BJ (cell line): ENCODE measurements around the gene GCKR. TPM values are rescaled to one million over a fixed set of nuclear protein-coding genes. Genes with fewer than 3 reads are reported as not detected.

Experiments
- CTCF ChIA-PET: fragments of 350-600 bp; formaldehyde crosslinking; extraction: SDS; loops from one replicate; lab custom pipeline; 2021; ENCODE audit warnings: antibody characterized with exemption, inconsistent platforms; lab: Yijun Ruan, JAX
- POLR2A ChIA-PET: fragments of 300-600 bp; sonication (Branson Sonifier 250); formaldehyde crosslinking; extraction: SDS; loops from one replicate; lab custom pipeline; 2021; ENCODE audit warnings: antibody characterized with exemption; lab: Charles Lee
- DNase-seq: peaks from one replicate; pipeline ENCODE4 v3.0.0-alpha.2; 2011; ENCODE audit warnings: low read depth
- H3K27me3 ChIP-seq: 2 replicates; pipeline ENCODE4 v1.6.0; 2011; ENCODE audit warnings: low read length; ENCODE audit not compliant: control insufficient read depth, insufficient read depth
- H3K36me3 ChIP-seq: 2 replicates; pipeline ENCODE4 v1.5.1; 2011; ENCODE audit warnings: low read length; ENCODE audit not compliant: control insufficient read depth, insufficient read depth
- H3K4me3 ChIP-seq: 2 replicates; pipeline ENCODE4 v1.5.1; 2011; ENCODE audit warnings: low read depth, mild to moderate bottlenecking, control low read depth, low read length
- CTCF ChIP-seq: IDR thresholded peaks from 2 replicates; pipeline ENCODE4 v1.5.1; 2011; ENCODE audit warnings: low read depth, mild to moderate bottlenecking, control low read depth, inconsistent platforms, low read length, moderate library complexity; ENCODE audit not compliant: insufficient read depth
- polyA plus RNA-seq: library from polyadenylated mRNA; depleted of rRNA; stranded (reverse); fragments of >200 nt; gene quantifications from 2 replicates; pipeline ENCODE4 v1.2.3, GENCODE V29; 2011; rRNA removed
- small RNA-seq: library from RNA; depleted of rRNA; stranded (forward); fragments of <200 nt; gene quantifications from one replicate; pipeline ENCODE3, GENCODE V24; 2012; ENCODE audit warnings: low replicate concordance, low read depth; ENCODE audit not compliant: insufficient read length

The GCKR gene
- polyA plus RNA-seq, 1 experiment = 0.47 TPM

GRCh38 chr2:27571681-27572080 lies 75.0 kb downstream of the GCKR start:
- no peak for TF ChIP-seq CTCF
- CTCF ChIA-PET = interaction anchor here (0.7 kb wide), 1 partner anchor 396 kb away, joined by 3 read pairs; no protein-coding TSS in a partner anchor
- Histone ChIP-seq H3K4me3 (no peak overlapping the region), H3K36me3 (no peaks in the 10 kb centered on the region), H3K27me3 (no peaks in the 10 kb centered on the region; the same call in 1 of the 2 replicates)
- DNase-seq = no peak
- POLR2A ChIA-PET = no interaction called here

DNA sequence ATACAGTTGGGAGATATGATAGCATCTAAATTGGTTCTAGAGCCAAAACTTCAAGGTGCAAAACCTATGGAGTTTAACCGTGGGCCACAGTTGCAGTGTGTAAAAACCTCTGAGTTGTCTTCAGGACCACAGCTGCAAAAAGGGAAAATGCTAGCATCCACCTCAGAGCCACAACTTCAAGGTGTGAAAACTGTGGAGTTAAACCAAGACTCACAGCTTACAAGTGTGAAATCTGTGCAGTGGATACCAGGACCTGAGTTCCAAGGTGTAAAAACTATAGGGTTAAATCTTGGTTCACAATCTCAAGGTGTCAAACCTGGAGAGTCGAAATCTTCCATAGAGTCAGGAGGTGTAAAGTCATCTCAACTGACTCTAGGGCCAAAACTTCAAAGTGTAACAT lies 75.8 kb downstream of the GCKR start:
- CTCF ChIA-PET = no interaction called here

DNA sequence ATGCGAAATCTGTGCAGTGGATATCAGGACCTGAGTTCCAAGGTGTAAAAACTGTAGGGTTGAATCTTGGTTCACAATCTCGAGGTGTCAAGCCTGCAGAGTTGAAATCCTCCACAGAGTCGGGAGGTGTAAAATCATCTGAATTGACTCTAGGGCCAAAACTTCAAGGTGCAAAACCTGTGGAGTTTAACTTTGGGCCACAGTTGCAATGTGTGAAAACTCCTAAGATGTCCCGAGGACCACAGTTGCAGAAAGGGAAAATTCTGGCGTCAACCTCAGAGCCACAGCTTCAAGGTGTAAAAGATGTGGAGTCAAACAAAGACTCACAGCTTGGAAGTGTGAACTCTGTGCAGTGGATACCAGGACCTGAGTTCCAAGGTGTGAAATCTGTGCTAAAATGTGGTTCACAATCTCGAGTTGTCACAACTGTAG lies 76.4 kb downstream of the GCKR start:
- Histone ChIP-seq H3K36me3 (no peaks in the 10 kb centered on the region), H3K4me3 (no peak overlapping the region), H3K27me3 (no peaks in the 10 kb centered on the region; the same call in none of the 2 replicates)
- POLR2A ChIA-PET = no interaction called here
- no peak for TF ChIP-seq CTCF
- CTCF ChIA-PET = no interaction called here
- no peak for DNase-seq

More for the DNA sequence above, 75.8 kb downstream of the GCKR start:
- no peaks in the 10 kb centered on the region; the same call in none of the 2 replicates for H3K27me3 ChIP-seq
- H3K36me3 ChIP-seq = no peaks in the 10 kb centered on the region
- no peak for TF ChIP-seq CTCF
- no peak for DNase-seq
- no peak overlapping the region for H3K4me3 ChIP-seq
- POLR2A ChIA-PET = no interaction called here

Small RNA genes lying within 50 kb of the gene (small RNA-seq; reads per million reads assigned to genes)
- not detected for gene RNU6-986P

Other genes starting within 250 kb of the GCKR start
- gene SLC30A3, start 233.8 kb upstream of the GCKR start, polyA plus RNA-seq = 0.06 and 0.10 TPM in 2 replicates
- gene DNAJC5G, start 221.4 kb upstream of the GCKR start, polyA plus RNA-seq = not detected in 2 replicates
- 0.05 TPM in 1 of 2 replicates, not detected in the other for gene TRIM54, start 214.4 kb upstream of the GCKR start, polyA plus RNA-seq
- 0.17 and 0.34 TPM in 2 replicates for gene UCN, start 188.4 kb upstream of the GCKR start, polyA plus RNA-seq
- gene MPV17, start 173.7 kb upstream of the GCKR start, polyA plus RNA-seq = 177 and 188 TPM in 2 replicates
- gene GTF3C2, start 140.1 kb upstream of the GCKR start, polyA plus RNA-seq = 32.1 and 39.0 TPM in 2 replicates
- gene EIF2B4, start 126.5 kb upstream of the GCKR start, polyA plus RNA-seq = 39.6 and 42.8 TPM in 2 replicates
- 134 and 154 TPM in 2 replicates for gene SNX17, start 126.2 kb upstream of the GCKR start, polyA plus RNA-seq
- 8.4 and 12.2 TPM in 2 replicates for gene ZNF513, start 116.1 kb upstream of the GCKR start, polyA plus RNA-seq
- 45.8 and 48.3 TPM in 2 replicates for gene PPM1G, start 87.2 kb upstream of the GCKR start, polyA plus RNA-seq
- gene NRBP1, start 68.2 kb upstream of the GCKR start, polyA plus RNA-seq = 234 and 270 TPM in 2 replicates
- 0.44 and 0.47 TPM in 2 replicates for gene KRTCAP3, start 54.5 kb upstream of the GCKR start, polyA plus RNA-seq
- gene IFT172, start 7.1 kb upstream of the GCKR start, polyA plus RNA-seq = 19.0 and 20.3 TPM in 2 replicates
- 6.9 and 8.9 TPM in 2 replicates for gene FNDC4, start 1.6 kb upstream of the GCKR start, polyA plus RNA-seq
- 19.2 and 31.8 TPM in 2 replicates for gene ZNF512, start 86.2 kb downstream of the GCKR start, polyA plus RNA-seq
- 0.58 and 0.86 TPM in 2 replicates for gene CCDC121, start 132.2 kb downstream of the GCKR start, polyA plus RNA-seq
- 40.8 and 61.0 TPM in 2 replicates for gene GPN1, start 132.2 kb downstream of the GCKR start, polyA plus RNA-seq
- 43.5 and 52.0 TPM in 2 replicates for gene SUPT7L, start 166.8 kb downstream of the GCKR start, polyA plus RNA-seq
- 8.8 and 10.1 TPM in 2 replicates for gene SLC4A1AP, start 167.1 kb downstream of the GCKR start, polyA plus RNA-seq